ENCODE data around the gene GET4.

GET4 gene, protein sequence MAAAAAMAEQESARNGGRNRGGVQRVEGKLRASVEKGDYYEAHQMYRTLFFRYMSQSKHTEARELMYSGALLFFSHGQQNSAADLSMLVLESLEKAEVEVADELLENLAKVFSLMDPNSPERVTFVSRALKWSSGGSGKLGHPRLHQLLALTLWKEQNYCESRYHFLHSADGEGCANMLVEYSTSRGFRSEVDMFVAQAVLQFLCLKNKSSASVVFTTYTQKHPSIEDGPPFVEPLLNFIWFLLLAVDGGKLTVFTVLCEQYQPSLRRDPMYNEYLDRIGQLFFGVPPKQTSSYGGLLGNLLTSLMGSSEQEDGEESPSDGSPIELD

DNA sequence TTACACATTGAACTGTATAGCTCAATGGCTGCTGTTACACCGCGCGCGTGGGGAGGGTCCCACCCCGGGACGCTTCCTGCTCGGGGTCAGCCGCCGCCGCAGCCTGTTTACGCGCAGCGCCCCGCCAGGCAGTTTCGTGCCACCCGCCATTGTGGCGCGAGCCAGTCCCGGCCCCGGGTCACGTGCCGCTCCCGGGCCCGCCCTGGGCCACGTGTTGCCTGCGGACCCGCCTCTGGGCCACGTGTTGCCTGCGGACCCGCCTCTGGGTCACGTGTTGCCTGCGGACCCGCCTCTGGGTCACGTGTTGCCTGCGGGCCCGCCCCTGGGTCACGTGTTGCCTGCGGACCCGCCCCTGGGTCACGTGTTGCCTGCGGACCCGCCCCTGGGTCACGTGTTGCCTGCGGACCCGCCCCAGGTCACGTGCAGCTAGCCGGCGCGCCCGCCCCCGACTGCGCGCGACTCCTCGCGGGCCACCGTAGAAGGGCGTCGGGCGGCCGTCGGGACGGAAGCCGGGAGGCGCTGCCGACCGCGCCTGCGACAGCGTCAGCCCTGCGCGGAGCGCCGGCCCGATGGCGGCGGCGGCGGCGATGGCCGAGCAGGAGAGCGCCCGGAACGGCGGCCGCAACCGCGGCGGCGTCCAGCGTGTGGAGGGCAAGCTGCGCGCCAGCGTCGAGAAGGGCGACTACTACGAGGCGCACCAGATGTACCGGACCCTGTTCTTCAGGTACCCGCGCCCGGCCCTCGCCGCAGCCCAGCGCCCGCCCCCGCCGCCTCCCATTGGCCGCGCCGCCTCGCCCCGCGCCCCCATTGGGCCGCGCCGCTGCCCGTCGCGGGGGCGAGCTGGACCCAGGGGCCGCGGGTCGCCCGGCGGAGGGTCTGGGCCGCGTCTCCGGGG, at the start of gene GET4:
GET4 (plus strand) TSS at position 478 of the 895 bp plus-strand sequence; CDS start at position 570, 92 bp downstream.
- peak; percentile 91 for DNase-seq (ENCODE audit: low spot score)

DNA sequence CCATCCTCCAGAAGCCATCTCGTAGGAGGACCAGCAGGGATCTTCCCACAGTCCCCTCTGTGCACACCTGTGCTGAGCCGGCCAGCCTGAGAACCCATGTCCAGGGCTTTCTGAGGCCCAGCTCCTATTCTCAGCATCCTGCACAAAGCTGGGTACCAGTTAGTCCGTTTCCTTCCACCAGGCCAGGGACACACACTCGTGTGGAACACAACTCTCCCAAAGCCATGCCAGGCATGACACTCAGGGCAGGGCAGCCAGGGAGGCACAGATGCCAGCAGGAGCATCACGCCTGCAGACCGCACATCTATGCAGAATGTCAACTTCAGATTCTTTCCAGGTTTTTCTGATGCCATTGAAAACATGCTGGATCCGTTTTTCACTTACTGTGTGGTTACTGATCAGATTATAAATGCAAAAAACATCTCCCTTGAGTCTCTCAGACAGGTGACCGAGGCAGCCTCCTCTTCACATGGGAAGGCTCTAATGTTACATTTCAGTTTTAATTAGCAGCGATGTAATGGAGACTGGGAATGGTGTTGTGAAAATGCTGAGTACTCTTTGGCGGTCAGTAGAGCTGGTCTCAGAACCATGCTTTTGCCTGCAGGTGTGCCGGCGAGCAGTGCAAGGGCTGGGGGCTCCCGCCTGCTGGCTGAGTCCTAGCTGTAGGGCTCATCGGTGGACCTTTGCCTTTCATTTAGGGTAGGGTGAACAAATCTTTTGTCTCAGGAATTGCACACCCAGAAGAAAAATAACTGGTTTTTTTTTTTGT, 47.4 kb upstream of the GET4 start:
- no peak for DNase-seq (ENCODE audit: low spot score)

DNA sequence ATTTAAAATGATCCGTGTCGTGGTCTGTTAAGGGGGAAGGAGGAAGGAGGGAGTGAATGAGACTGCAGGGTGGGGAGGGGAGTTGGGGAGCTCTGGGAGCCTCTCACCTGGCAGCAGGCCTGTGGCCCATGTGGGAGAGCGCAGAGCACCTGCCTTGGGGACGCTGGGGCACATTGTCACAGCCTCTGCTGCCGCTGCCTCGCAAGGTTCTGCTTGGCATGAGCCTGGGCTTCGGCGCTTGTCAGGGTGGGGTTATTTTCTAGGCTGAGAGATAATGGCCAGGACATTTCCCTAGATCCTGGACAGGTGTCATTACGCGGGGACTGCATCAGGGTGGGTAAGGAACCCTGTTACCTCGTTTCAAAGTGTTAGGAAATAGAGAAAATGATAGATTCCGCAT, 46.3 kb upstream of the GET4 start:
- no peak for DNase-seq (ENCODE audit: low spot score)

DNA sequence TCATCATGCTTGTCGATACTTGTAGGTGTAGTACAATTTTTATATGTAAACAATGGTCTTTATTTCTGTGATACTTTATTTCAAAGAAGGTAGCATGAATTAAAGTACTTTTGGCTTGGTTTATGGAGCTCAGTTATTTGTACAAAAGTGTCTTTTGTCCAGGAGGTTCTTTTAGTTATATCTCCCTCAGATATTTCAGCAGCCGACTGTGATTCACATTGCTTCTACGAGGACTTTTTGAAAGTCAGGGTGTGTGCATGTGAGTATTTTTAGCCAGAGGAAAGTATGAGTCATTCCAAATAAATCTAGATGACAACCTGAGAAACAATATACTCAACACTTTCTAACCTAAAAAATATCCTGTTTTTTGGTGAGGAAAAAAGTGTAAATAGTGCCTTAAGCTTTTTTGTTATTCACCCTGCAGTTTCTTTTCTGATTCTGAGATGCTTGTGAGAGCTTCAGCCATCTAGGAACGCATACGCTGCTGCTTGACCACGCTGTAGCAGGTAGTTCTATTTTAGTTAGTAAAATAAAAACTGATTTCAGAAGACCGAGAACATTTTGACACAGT, 44.7 kb upstream of the GET4 start:
- DNase-seq (ENCODE audit: low spot score), result peak; percentile 93

DNA sequence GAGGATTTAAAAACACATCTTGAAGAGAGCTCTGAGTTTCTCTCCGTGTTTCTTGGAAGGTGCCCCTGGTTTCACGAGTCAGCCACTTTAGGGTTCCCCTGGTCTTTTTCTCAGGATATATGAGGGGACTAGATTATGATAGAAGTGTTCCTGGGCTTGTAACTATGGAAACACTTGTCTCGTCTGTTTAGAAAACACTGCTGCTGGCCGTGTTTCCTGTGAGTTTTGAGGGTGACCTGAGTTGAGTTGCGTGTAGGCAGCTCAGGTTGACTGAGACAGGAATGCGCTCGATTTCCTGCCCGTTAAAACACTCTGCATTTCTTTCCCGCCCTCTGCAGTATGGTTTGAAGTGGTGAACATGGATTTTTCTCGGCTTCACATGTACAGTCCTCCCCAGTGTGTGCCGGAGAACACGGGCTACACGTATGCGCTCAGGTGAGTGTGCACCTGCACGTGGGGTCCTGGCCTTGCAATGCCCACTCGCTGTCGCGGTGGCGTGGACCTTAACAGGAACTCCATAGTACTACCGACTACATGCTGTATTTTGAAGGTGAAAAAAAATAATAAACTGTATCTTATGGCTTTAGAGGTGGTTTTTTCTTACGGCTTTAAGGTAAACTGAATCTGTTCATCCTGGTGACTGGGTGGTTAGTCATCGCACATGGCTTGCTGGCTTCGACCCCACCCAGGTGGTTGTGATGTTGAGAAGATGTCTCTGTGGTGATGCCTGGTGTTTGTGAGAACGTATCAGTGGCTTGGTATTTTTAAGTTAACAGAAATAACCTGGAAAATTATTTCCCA, 44.0 kb upstream of the GET4 start, which contains the start of gene SUN1:
SUN1 (plus strand) TSS at position 310 of the 801 bp plus-strand sequence; CDS start at position 359, 49 bp downstream.
- peak; percentile 69 for DNase-seq (ENCODE audit: low spot score)

DNA sequence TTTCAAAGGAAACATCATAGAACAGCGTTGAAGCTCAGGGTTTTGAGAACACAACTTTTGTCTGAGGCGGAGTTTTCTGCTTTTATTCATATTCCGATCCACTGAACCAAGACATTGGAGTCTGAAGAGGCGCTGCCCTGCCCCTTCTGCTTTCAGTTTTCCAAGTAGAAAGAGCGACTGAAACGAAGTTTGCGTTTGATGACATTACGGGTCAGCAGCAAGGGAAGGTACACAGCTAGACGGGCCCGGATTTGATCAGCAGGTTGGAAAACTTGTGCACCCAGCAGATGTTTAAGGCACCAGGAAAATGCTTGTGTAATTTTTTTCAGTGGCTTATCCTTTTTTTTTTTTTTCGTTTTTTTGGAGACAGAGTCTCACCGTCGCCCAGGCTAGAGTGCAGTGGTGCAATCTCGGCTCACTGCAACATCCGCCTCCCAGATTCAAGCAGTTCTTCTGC, 43.4 kb upstream of the GET4 start:
- no peak for DNase-seq (ENCODE audit: low spot score)

DNA sequence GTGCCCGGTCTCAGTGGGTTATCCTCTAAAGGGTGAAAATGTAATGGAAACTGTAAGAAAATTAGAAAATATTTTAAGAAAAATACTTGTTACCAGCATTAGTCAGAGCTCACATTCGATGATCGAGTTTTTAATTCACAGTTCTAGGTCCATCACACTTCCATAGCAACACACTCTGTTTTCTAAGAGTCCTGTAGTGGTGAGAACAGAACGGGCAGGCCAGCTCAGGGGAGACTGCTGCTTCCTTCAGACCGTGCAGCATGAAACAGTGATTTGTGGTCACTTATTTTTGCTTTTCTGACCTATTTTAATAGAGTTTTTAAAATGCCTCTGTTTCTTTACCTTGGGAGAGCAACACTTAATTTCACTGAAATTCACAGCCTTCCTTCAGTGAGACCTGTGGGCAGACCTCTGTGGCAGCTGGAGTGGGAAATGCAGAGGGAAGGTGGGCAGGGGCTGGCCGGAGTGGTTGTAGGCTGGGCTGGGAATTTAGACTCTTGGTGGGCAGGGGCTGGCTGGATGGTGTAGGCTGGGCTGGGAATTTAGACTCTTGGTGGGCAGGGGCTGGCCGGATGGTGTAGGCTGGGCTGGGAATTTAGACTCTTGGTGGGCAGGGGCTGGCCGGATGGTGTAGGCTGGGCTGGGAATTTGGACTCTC, 42.6 kb upstream of the GET4 start:
- no peak for DNase-seq (ENCODE audit: low spot score)

DNA sequence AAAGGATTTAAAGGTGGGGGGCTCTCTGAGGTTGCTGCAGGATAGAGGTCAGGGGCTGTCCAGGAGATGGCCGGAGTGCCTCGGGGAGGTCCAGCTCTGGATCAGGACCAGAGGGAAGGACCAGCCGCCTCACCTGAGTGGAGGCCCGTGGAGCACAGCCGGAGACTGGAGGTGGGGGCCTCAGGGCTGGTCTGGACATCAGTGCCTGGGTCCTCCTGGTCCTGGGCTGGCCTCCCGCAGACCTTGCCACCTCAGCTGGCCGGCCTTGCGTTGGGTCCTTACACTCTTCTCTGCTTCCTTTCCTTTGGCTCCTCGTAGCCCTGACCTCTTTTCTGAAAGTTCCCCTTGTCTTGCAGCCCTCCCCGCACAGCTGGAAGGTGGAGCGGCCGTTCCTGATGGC, 42.1 kb upstream of the GET4 start:
- no peak for DNase-seq (ENCODE audit: low spot score)

DNA sequence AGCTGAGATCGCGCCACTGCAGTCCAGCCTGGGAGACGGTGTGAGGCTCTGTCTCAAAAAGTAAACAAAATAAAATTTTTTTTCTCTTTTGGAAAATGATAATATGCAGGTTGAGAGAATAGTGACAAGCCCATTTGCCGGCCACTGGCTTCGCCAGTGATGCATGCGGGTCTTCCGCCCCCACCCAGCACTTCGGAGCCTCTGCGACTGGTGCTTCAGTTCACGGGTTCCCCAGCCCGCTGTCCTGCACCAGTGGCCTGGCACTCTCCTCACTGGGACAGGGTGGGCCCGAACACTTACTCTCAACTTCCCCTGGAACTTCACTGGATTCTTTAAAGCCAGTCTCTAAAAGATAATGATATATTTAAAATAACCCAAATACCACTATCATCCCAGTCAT, 41.3 kb upstream of the GET4 start:
- no peak for DNase-seq (ENCODE audit: low spot score)

DNA sequence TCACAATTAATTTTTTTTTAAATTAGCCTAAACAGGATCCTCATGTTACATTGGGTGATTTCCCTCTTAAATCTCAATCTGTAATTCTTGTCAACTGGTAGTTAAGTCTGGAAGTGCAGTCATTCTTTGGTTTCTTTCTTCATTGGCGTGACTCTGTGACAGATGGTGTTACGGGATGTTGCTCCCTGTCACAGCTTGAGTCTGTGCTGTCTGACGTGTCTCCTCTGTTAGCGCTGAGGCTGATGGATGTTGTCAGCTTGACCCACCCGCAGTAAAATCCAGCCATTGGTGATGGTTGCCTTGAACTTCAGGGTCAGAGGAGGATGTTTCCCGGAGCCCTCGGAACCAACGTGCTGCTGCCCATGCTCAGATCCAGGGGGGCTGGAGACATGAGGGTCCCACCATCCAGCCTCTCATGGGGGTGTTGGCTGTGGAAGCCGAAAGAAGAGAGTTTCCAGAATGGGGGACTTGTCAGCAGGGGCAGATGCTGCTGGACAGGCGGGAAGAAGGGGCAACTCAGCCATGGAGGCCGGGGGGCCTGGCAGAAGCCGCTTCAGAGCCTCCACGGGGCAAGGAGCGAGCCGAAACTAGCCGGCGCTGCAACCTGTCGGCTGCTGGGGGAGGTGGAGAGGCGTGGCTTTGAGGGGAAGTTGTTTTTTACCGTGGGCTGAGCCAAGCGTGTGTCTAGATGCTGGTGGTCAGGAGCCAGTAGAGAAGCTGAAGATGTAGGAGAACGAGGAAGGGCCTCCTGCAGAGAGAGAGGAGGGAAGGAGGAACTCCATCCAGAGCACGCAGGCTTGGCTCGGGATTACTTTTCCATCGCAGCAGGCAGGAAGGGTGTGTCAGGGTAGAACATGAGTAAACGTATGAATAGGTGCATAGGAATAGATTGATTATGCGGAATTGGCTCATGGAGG, 40.6 kb upstream of the GET4 start:
- DNase-seq (ENCODE audit: low spot score), result no peak

DNA sequence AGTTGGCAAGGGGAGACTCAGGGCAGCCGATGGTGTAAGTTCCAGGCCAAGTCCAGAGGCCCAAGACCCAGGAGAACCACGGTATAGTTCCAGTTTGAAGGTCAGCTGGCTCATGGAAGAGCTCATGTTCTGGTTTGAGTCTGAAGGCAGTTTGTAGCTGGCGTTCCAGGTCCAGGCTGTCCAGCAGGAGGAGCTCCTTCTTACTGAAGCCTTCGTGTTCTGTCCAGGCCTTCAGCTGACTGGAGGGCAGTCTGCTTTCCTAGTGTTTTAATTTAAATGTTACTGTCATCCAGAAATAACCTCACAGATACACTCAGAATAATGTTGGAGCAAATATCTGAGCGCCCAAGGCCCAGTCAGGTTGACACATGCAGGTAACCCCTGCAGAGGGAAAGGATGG, 39.9 kb upstream of the GET4 start:
- DNase-seq (ENCODE audit: low spot score), result no peak

DNA sequence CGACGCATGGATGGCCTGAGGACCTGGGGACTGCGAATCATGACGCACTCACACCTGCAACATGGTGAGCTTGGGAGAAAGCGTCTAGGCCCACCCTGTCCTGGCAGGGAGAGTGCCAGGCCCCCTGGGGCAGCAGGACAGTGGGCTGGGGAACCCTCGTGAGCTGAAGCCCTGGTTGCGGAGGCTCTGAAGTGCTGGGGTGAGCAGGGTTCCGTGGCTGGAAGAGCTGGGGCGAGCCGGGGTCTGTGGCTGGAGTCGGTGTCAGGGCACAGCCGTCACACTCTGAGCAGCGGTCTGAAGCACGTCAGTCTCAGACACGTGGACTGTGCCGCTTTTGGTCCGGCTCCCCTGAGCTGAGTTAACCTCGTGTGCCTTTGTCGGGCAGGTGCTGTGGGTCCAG, 39.4 kb upstream of the GET4 start:
- no peak for DNase-seq (ENCODE audit: low spot score)

DNA sequence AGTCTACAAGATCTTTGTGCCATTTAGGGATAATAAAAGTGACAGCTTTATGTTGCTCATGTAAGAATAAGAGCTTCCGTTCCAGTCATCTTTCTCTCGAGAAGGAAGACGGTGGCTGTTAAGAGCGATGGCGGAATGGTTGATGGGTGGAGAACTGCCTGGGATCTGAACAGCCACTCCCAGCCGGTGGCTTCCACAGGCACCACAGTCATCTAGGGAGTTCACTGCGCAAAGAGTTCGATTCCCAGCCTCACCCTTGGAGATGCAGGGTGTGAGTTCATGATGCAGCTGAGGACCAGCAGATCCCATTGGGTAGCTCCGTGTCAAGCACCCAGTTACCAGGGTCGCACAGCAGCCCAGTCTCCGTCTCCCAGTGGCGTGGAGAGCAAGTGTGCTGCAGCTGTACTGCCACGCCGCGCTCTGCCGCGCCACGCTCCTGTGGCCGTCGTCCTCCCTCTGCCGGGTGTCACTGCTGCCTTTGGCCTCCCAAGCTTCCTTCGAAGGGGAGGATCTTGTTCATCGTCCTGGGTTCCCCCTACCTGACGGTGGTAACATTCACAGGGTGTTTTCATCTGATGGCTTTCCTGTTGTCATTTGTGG, 36.3 kb upstream of the GET4 start:
- no peak for DNase-seq (ENCODE audit: low spot score)

DNA sequence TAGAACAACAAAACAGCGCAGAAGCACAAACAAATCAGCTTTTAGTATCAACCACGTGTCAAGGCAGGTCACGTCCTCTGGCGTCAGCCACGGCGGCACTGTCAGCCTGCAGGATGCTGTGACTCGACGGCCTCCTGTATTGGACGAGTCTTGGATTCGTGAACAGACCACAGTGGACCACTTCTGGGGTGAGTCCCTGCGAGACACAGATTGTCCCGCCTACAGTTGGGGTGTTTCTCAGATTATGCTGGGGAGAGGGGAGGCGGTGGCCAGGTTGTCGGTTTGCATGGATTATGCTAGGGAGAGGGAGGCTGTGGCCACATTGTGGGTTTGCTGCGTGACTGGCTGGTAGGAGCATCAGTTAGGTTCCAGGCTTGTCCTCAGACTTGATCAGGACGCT, 34.4 kb upstream of the GET4 start:
- DNase-seq (ENCODE audit: low spot score), result no peak

DNA sequence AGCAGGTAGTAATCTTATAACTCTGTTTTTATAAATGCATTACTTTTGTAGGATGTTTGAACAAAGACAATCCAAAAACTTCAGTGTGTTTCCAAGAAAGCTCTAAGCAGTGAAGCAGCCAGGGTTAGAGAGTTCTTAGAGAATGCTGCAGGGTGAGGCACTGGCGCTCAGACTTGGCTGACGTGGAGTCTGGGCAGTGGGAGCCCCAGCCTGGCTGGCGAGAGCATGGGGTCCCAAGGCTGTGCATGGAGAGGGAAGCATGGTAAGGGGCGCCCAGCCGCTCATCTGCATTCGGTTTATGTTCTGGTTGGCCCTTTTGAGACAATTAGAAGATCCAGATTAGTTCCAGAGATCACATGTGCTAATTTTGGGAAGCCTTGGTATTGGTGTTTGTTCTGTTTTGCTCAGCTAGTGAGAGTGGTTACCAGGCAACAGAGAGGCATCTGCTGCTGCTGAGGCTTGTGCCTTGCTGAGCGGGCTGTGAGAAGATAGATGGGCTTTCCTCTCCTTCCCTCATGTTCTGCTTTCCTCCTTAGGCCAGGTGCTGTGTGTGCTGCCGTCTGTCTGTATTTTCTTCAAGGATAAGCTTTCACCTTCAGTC, 33.8 kb upstream of the GET4 start:
- DNase-seq (ENCODE audit: low spot score), result no peak

DNA sequence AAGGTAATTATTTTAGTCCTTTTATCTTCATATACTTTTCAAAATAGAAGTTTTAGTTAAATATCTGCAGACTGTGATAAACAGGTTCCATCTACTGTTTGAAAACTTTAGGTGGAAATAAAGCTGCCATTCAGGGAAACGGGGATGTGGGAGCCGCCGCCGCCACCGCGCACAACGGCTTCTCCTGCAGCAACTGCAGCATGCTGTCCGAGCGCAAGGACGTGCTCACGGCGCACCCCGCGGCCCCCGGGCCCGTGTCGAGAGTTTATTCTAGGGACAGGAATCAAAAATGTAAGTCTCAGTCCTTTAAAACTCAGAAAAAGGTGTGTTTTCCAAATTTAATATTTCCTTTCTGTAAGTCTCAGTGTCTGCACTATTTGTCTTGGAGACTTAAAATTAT, 33.1 kb upstream of the GET4 start:
- no peak for DNase-seq (ENCODE audit: low spot score)

DNA sequence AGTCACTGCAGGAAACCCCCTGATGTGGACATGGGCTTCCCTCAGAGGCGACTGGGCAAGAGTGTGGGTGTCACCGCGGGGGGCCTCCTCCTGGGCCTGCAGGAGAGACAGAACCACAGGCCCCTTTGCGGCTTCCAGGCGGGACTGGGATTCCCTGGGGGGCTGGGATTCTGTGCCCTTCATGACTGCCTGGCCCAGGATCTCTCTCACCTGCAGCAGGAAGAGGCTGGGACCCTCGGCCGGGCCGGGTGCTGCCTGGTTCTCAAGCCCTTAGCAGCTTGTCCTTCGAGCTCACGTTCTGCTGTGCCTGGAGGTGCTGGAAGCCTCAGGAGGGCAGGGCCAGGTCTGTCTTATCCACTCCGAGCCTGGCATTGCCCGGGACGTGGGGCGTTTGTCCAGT, 32.3 kb upstream of the GET4 start:
- DNase-seq (ENCODE audit: low spot score), result no peak

DNA sequence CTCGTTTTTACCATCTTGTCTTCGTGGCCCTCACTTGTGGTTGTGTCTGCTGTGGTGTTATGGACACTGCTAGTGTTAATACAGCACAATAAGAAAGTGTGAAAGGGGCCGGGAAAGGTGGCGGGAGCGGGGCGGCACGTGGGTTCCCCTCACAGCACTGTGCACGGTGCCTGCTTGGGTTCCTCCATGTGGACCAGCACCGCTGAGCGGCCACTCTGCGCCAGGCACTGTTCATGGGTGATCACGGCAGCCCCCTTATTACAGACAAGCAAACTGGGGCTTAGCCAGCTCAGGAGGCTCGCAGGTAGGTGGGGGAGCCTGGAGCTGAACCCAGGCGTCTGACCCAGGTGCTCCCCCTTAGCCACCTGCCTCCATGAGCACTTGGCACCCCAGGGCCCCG, 31.8 kb upstream of the GET4 start:
- no peak for DNase-seq (ENCODE audit: low spot score)

DNA sequence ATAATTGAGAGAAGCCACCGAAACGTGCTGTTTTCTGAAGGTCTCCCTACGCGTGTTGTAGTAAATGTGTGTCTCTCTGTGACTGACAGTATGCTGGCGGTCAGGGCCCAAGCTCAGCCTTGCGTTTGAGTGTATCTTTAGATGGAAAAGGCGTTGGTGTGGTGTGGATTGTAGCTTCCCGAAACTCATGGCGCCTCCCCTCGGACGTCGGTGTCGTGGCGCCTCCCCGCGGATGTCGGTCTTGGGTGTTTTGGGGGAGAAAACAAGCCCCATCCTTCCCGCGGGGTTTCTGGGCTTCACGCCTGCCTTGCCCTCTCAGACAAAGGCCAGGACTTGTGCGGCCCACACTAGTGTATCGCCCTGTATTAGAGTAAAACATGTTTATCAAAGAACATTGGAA, 31.3 kb upstream of the GET4 start:
- DNase-seq (ENCODE audit: low spot score), result no peak

Data from COLO829 (cell line).